SK-N-SH (cell line): ENCODE measurements around the gene ZNF677. TPM values are rescaled to one million over a fixed set of nuclear protein-coding genes. Genes with fewer than 3 reads are reported as not detected.
"Not testable (repeated sequence)": the region's sequence is repeated elsewhere in the genome, so short reads cannot be mapped to it uniquely, and the experiment has no call there.

ENCODE experiments used
- CTCF ChIA-PET: fragments of 300-600, 350-600 bp; formaldehyde crosslinking; extraction: SDS; loops from one replicate; lab custom pipeline; 2021; lab: Yijun Ruan, JAX
- POLR2A ChIA-PET: fragments of 350-600 bp; sonication (Branson Sonifier 250); formaldehyde crosslinking; extraction: SDS; loops from one replicate; lab custom pipeline; 2020; ENCODE audit warnings: antibody characterized with exemption, inconsistent platforms; lab: Yijun Ruan, JAX
- DNase-seq: peaks from one replicate; pipeline ENCODE4 v3.0.0; 2012
- H2AFZ ChIP-seq: fragments of 200-600 bp; sonication (generic); 2 replicates; pipeline ENCODE4 v1.8.1; 2016; ENCODE audit warnings: antibody characterized with exemption, mild to moderate bottlenecking, low read depth
- H3F3A ChIP-seq: fragments of 200-600 bp; sonication (generic); replicated peaks from 2 replicates; pipeline ENCODE3; 2016; ENCODE audit warnings: antibody characterized with exemption, mild to moderate bottlenecking; ENCODE audit not compliant: insufficient read depth
- H3K27ac ChIP-seq, 2 experiments: fragments of 200-500 bp in 1 of 2; fragments of 200-600 bp in 1 of 2; sonication (Bioruptor generic) in 1 of 2; sonication (generic), shearing (Covaris generic) in 1 of 2; 2 replicates each; pipeline versions ENCODE4 v1.5.1 to v1.6.1; 2014 to 2016; ENCODE audit warnings: low read depth in 2 of 2, inconsistent platforms in 1 of 2, low read length in 1 of 2, mild to moderate bottlenecking in 1 of 2, mixed read lengths in 1 of 2
- H3K27me3 ChIP-seq: fragments of 200-600 bp; sonication (generic), shearing (Covaris generic); 2 replicates; pipeline ENCODE4 v1.6.1; 2016; ENCODE audit warnings: mixed run types; ENCODE audit not compliant: insufficient read depth
- H3K36me3 ChIP-seq, 2 experiments: fragments of 200-500 bp in 1 of 2; fragments of 200-600 bp in 1 of 2; sonication (Bioruptor generic) in 1 of 2; sonication (generic) in 1 of 2; replicated peaks in 1 of 2; 2 replicates each; pipeline versions ENCODE3 to v1.5.1; 2014 to 2016; ENCODE audit warnings: low read length in 1 of 2, mild to moderate bottlenecking in 1 of 2; ENCODE audit not compliant: insufficient read depth in 2 of 2, control insufficient read depth in 1 of 2
- H3K4me1 ChIP-seq, 2 experiments: fragments of 200-500 bp in 1 of 2; fragments of 200-600 bp in 1 of 2; sonication (Bioruptor generic) in 1 of 2; sonication (generic), shearing (Covaris generic) in 1 of 2; 2 replicates each; pipeline versions ENCODE4 v1.5.1 to v1.6.1; 2014 to 2016; ENCODE audit warnings: low read depth in 1 of 2, low read length in 1 of 2, mixed run types in 1 of 2; ENCODE audit not compliant: insufficient read depth in 2 of 2, control insufficient read depth in 1 of 2
- H3K4me2 ChIP-seq: fragments of 200-600 bp; sonication (generic), shearing (Covaris generic); 2 replicates; pipeline ENCODE4 v1.6.1; 2017; ENCODE audit warnings: mixed run types
- H3K4me3 ChIP-seq, 2 experiments: fragments of 200-500 bp in 1 of 2; fragments of 200-600 bp in 1 of 2; sonication (Bioruptor generic) in 1 of 2; sonication (generic), shearing (Covaris generic) in 1 of 2; 2 replicates each; pipeline versions ENCODE4 v1.5.1 to v1.8.1; 2014 to 2016; ENCODE audit warnings: low read depth in 2 of 2, inconsistent platforms in 1 of 2, low read length in 1 of 2, mild to moderate bottlenecking in 1 of 2, mixed read lengths in 1 of 2, moderate library complexity in 1 of 2
- H3K79me2 ChIP-seq: fragments of 200-600 bp; sonication (generic); 2 replicates; pipeline ENCODE4 v1.8.1; 2017; ENCODE audit warnings: mild to moderate bottlenecking; ENCODE audit not compliant: insufficient read depth
- H3K9ac ChIP-seq: fragments of 200-600 bp; sonication (generic); 2 replicates; pipeline ENCODE4 v1.6.1; 2017; ENCODE audit warnings: mixed run types
- H3K9me2 ChIP-seq: fragments of 200-600 bp; sonication (generic); 2 replicates; pipeline ENCODE4 v1.6.1; 2017; ENCODE audit warnings: mixed run types
- H3K9me3 ChIP-seq: fragments of 200-600 bp; sonication (generic); 2 replicates; pipeline ENCODE4 v1.6.1; 2017; ENCODE audit warnings: mixed run types, mild to moderate bottlenecking, moderate library complexity
- H4K20me1 ChIP-seq: fragments of 200-600 bp; sonication (generic); 2 replicates; pipeline ENCODE4 v1.6.1; 2017; ENCODE audit warnings: mild to moderate bottlenecking, mixed run types; ENCODE audit not compliant: insufficient read depth
- ELF1 ChIP-seq: IDR thresholded peaks from 2 replicates; pipeline ENCODE4 v1.4.0; 2012
- FOSL2 ChIP-seq: IDR thresholded peaks from 2 replicates; pipeline ENCODE4 v1.4.0; 2012; ENCODE audit warnings: low read depth, mild to moderate bottlenecking, moderate library complexity, borderline replicate concordance
- GABPA ChIP-seq: IDR thresholded peaks from 2 replicates; pipeline ENCODE4 v1.4.0; 2012; ENCODE audit warnings: low read depth, mild to moderate bottlenecking
- GATA2 ChIP-seq: sonication (generic); formaldehyde crosslinking; IDR thresholded peaks from 2 replicates; pipeline ENCODE4 v1.5.0; 2020; ENCODE audit warnings: mild to moderate bottlenecking, missing genetic modification reagents
- JUND ChIP-seq: IDR thresholded peaks from 2 replicates; pipeline ENCODE4 v1.4.0; 2012
- MEF2A ChIP-seq: IDR thresholded peaks from 2 replicates; pipeline ENCODE4 v1.4.0; 2012; ENCODE audit warnings: low read depth, borderline replicate concordance
- NFIC ChIP-seq: IDR thresholded peaks from 2 replicates; pipeline ENCODE4 v1.4.0; 2012; ENCODE audit warnings: borderline replicate concordance
- REST ChIP-seq: IDR thresholded peaks from 2 replicates; pipeline ENCODE4 v1.6.1; 2012; ENCODE audit warnings: mild to moderate bottlenecking, low read depth, low read length, moderate library complexity
- SMC3 ChIP-seq: IDR thresholded peaks from 2 replicates; pipeline ENCODE4 v1.6.1; 2012; ENCODE audit warnings: low read depth, low read length, improper control_type of control experiment
- TAF1 ChIP-seq: IDR thresholded peaks from 2 replicates; pipeline ENCODE4 v1.6.1; 2012; ENCODE audit warnings: low read depth, mild to moderate bottlenecking, low read length, moderate library complexity, borderline replicate concordance
- TEAD4 ChIP-seq: IDR thresholded peaks from 2 replicates; pipeline ENCODE4 v1.4.0; 2012; ENCODE audit warnings: mild to moderate bottlenecking, borderline replicate concordance; ENCODE audit not compliant: insufficient read depth
- WGBS: methylation state at CpG from one replicate; pipeline ENCODE4 v1.1.6; 2017; ENCODE audit warnings: low lambda C conversion rate; 5-methylcytosine and 5-hydroxymethylcytosine counted together
- polyA plus RNA-seq, 3 experiments: library from polyadenylated mRNA; depleted of rRNA; stranded (reverse); fragments of >200 nt; gene quantifications; 2 replicates each; pipeline ENCODE4 v1.2.3, GENCODE V29; 2012

ZNF677 gene
- polyA plus RNA-seq, 1 of the 3 experiments (the other 2 are of a cell fraction) = 6.8 TPM

DNA sequence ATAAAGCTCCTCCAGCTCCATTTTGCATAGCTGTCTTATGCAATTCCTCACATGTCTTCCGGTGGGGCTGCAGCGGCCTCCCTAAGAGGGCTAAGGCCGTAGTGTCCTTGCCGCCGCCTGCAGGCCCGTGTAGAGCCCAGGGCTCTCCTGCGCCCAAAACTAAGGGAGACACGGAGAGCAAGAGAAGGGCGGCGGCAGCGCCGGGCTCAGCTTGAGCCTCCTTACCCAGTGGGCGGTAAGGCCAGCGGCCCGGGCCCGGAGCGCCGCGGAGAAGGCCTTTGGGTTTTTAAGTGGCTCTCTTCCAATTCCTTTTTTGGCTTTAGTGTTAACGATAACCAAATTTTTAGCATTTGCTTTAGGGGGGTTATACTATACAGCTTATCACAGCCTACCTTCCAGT, 30.1 kb downstream of the ZNF677 start:
- no peak overlapping the region for H3K4me2 ChIP-seq
- no peak overlapping the region for H2AFZ ChIP-seq
- no peaks in the 10 kb centered on the region for H4K20me1 ChIP-seq
- no peak for DNase-seq
- TF ChIP-seq MEF2A = no peak
- TF ChIP-seq JUND = no peak
- no peak for TF ChIP-seq SMC3
- TF ChIP-seq ELF1 = no peak
- H3K9ac ChIP-seq = no peak overlapping the region
- H3K36me3 ChIP-seq = no peaks in the 10 kb centered on the region
- no peaks in the 10 kb centered on the region for H3F3A ChIP-seq
- H3K9me3 ChIP-seq = 0 out of 2 replicates have a peak, but pooled peaks cover 12% of the 10 kb centered on the region
- 73% methylated on average over 14 of the region's 20 CpGs for WGBS
- no peak overlapping the region for H3K4me3 ChIP-seq
- ChIA-PET POLR2A (no interaction called here), CTCF (no interaction called here)
- H3K4me1 ChIP-seq = no peaks in the 10 kb centered on the region
- no peaks in the 10 kb centered on the region for H3K79me2 ChIP-seq
- no peaks in the 10 kb centered on the region for H3K9me2 ChIP-seq
- H3K27me3 ChIP-seq = no peaks in the 10 kb centered on the region
- H3K27ac ChIP-seq = no peak overlapping the region

DNA sequence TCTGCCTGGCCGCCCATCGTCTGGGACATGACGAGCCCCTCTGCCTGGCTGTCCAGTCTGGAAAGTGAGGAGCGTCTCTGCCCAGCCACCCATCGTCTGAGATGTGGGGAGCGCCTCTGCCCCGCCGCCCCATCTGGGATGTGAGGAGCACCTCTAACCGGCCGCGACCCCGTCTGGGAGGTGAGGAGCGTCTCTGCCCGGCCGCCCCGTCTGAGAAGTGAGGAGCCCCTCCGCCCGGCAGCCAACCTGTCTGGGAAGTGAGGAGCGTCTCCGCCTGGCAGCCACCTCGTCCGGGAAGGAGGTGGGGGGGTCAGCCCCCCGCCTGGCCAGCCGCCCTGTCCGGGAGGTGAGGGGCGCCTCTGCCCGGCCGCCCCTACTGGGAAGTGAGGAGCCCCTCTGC, 32.0 kb downstream of the ZNF677 start:
- 0% methylated on average over 1 of the region's 28 CpGs for WGBS
- H3K9ac ChIP-seq, H3K27me3 ChIP-seq, DNase-seq, H3K9me2 ChIP-seq, H3K36me3 ChIP-seq, H4K20me1 ChIP-seq, H3F3A ChIP-seq, H3K4me3 ChIP-seq, H3K4me1 ChIP-seq, CTCF ChIA-PET, H3K79me2 ChIP-seq, H2AFZ ChIP-seq, H3K27ac ChIP-seq, POLR2A ChIA-PET, H3K4me2 ChIP-seq: not testable (repeated sequence)
- 0 out of 2 replicates have a peak, but pooled peaks cover 12% of the 10 kb centered on the region for H3K9me3 ChIP-seq

- H3K9me2 ChIP-seq = no peaks in the 10 kb centered on the region
- peaks cover 0 to 17% of the 10 kb centered on the region in 2 experiments for H3K36me3 ChIP-seq
- H3K4me1 ChIP-seq = no peaks in the 10 kb centered on the region
- peaks cover 35% of the 10 kb centered on the region for H3K9me3 ChIP-seq
- no peaks in the 10 kb centered on the region for H3F3A ChIP-seq
- TF ChIP-seq FOSL2 (no peak), GABPA (no peak), REST (no peak), TEAD4 (no peak), GATA2 (CRISPR knock-in tag) (no peak), NFIC (no peak), TAF1 (no peak)
- TF ChIP-seq, all 33 proteins: peak for 0
- Histone ChIP-seq H3K27ac (no peak overlapping the region), H3K4me2 (no peak overlapping the region), H3K4me3 (no peak overlapping the region; a peak in 1 of 4 replicates), H4K20me1 (no peaks in the 10 kb centered on the region), H3K27me3 (no peaks in the 10 kb centered on the region), H3K9ac (no peak overlapping the region), H3K79me2 (no peaks in the 10 kb centered on the region), H2AFZ (no peak overlapping the region)
- CTCF ChIA-PET = no interaction called here
- WGBS = 61% methylated on average over 2 of the region's 2 CpGs
- POLR2A ChIA-PET = no interaction called here
- DNase-seq = no peak
These were observed 41.9 kb downstream of the ZNF677 start for GRCh38 chr19:53212703-53213320.

GRCh38 chr19:53211554-53211953, 43.1 kb downstream of the ZNF677 start:
- H3K4me1 ChIP-seq, DNase-seq, H3K27ac ChIP-seq, H3F3A ChIP-seq, H3K79me2 ChIP-seq, CTCF ChIA-PET, H3K4me3 ChIP-seq, H3K4me2 ChIP-seq, H3K9ac ChIP-seq, POLR2A ChIA-PET, H2AFZ ChIP-seq, H3K27me3 ChIP-seq, H4K20me1 ChIP-seq, H3K9me2 ChIP-seq: not testable (repeated sequence)
- H3K9me3 ChIP-seq = peaks cover 35% of the 10 kb centered on the region
- 55% methylated on average over 3 of the region's 3 CpGs for WGBS
- H3K36me3 ChIP-seq = peaks cover 0 to 17% of the 10 kb centered on the region in 2 experiments
